DND-41 (cell line): Measurements from ENCODE around the gene SMR3B.

Experiments
- ATAC-seq: fragments of 200-7000 bp; cut with Tn5 transposase; 3 replicates; pipeline ENCODE4 v1.9.1; 2021; ENCODE audit warnings: low read depth; ENCODE audit not compliant: insufficient read depth
- DNase-seq: peaks from one replicate; pipeline ENCODE4 v3.0.0-alpha.2; 2020
- H2AFZ ChIP-seq: 2 replicates; pipeline ENCODE4 v1.6.0; 2012; ENCODE audit warnings: low read depth, low read length
- H3K27ac ChIP-seq: 2 replicates; pipeline ENCODE4 v1.5.1; 2012; ENCODE audit warnings: low read length, inconsistent platforms
- H3K27me3 ChIP-seq: fragments of 200-600 bp; sonication (generic); 2 replicates; pipeline ENCODE4 v1.6.0; 2012; ENCODE audit warnings: low read length, mild to moderate bottlenecking, inconsistent platforms; ENCODE audit not compliant: insufficient read depth, poor library complexity
- H3K36me3 ChIP-seq: 2 replicates; pipeline ENCODE4 v1.5.1; 2012; ENCODE audit warnings: low read length, inconsistent platforms; ENCODE audit not compliant: insufficient read depth
- H3K4me1 ChIP-seq: 2 replicates; pipeline ENCODE4 v1.5.1; 2012; ENCODE audit warnings: mild to moderate bottlenecking, low read length; ENCODE audit not compliant: insufficient read depth
- H3K4me2 ChIP-seq: 2 replicates; pipeline ENCODE4 v1.6.0; 2012; ENCODE audit warnings: mild to moderate bottlenecking, moderate library complexity, low read length, inconsistent platforms; ENCODE audit not compliant: insufficient read depth
- H3K4me3 ChIP-seq, 2 experiments: fragments of 200-600 bp in 1 of 2; shearing (Covaris generic) in 1 of 2; 2 replicates each; pipeline ENCODE4 v1.5.1; 2012 to 2016; ENCODE audit warnings: inconsistent platforms in 2 of 2, low read length in 2 of 2, mild to moderate bottlenecking in 2 of 2, low read depth in 1 of 2, moderate library complexity in 1 of 2
- H3K79me2 ChIP-seq: 2 replicates; pipeline ENCODE4 v1.6.0; 2012; ENCODE audit warnings: low read length, inconsistent platforms; ENCODE audit not compliant: insufficient read depth
- H3K9ac ChIP-seq: 2 replicates; pipeline ENCODE4 v1.6.0; 2012; ENCODE audit warnings: low read depth, mild to moderate bottlenecking, inconsistent platforms, low read length, moderate library complexity
- H3K9me3 ChIP-seq: 2 replicates; pipeline ENCODE4 v1.5.1; 2012; ENCODE audit warnings: low read length, moderate library complexity, mild to moderate bottlenecking, inconsistent platforms; ENCODE audit not compliant: insufficient read depth, severe bottlenecking
- H4K20me1 ChIP-seq: 2 replicates; pipeline ENCODE4 v1.6.0; 2012; ENCODE audit warnings: low read length; ENCODE audit not compliant: insufficient read depth
- EZH2 ChIP-seq: IDR thresholded peaks from 3 replicates; pipeline ENCODE4 v1.6.1; 2012; ENCODE audit warnings: borderline replicate concordance, low read depth, mild to moderate bottlenecking, moderate library complexity, low read length, inconsistent platforms; ENCODE audit not compliant: severe bottlenecking
- TF ChIP-seq, protein P1 (sequence below): IDR thresholded peaks from 2 replicates; pipeline ENCODE4 v1.5.1; 2012; ENCODE audit warnings: borderline replicate concordance, low read length, moderate library complexity, mild to moderate bottlenecking; ENCODE audit not compliant: poor library complexity, severe bottlenecking; ENCODE audit errors: extremely low read depth

Gene SMR3B

DNA sequence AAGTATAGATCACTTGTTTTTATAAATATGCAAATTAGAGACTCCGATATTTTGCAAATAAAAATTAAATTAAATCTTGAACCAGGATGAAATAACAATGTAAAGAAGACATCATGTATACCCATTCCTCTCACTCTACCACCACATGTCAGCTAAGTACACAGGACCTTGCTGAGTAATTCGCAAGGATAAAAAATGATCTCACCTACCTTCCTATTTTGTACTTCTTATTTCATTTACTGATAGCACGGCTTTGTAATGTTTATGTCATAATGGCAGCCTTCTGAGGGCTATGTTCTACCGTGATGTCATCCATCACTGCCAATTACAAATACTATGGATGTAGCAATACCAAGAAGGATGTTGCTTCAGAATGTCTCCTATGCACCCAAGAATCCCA is 10.9 kb upstream of the SMR3B start:
- Histone ChIP-seq H3K4me1 (no peaks in the 10 kb centered on the region), H3K9me3 (no peaks in the 10 kb centered on the region), H3K27ac (no peak overlapping the region), H2AFZ (no peak overlapping the region), H3K4me2 (no peak overlapping the region), H3K27me3 (no peaks in the 10 kb centered on the region), H3K9ac (no peak overlapping the region), H3K79me2 (no peaks in the 10 kb centered on the region), H3K4me3 (no peak overlapping the region), H3K36me3 (no peaks in the 10 kb centered on the region), H4K20me1 (no peaks in the 10 kb centered on the region)
- DNase-seq, result no peak
- no peak for ATAC-seq
- TF ChIP-seq EZH2, result no peak
- TF ChIP-seq, protein P1, sequence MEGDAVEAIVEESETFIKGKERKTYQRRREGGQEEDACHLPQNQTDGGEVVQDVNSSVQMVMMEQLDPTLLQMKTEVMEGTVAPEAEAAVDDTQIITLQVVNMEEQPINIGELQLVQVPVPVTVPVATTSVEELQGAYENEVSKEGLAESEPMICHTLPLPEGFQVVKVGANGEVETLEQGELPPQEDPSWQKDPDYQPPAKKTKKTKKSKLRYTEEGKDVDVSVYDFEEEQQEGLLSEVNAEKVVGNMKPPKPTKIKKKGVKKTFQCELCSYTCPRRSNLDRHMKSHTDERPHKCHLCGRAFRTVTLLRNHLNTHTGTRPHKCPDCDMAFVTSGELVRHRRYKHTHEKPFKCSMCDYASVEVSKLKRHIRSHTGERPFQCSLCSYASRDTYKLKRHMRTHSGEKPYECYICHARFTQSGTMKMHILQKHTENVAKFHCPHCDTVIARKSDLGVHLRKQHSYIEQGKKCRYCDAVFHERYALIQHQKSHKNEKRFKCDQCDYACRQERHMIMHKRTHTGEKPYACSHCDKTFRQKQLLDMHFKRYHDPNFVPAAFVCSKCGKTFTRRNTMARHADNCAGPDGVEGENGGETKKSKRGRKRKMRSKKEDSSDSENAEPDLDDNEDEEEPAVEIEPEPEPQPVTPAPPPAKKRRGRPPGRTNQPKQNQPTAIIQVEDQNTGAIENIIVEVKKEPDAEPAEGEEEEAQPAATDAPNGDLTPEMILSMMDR, result no peak

DNA sequence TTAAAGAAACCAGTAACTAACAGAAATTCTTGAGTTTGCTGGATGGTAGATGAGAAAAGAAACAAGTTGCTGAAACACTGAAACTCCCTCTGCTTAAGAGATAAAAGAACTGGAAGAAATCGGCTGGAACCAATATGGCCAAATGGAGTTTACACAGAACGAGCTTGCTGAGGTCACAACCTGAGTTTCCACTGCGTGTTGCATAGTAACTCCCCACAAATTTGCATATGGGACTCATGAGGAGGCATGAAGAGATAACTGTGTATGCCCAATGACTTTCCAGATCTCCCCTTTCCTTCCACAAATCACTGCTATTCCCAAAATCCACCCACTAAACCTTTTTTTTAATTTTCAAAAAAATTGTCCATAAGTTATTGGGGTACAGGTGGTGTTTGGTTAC is 10.2 kb upstream of the SMR3B start:
- Histone ChIP-seq H3K27ac (no peak overlapping the region), H3K36me3 (no peaks in the 10 kb centered on the region), H3K4me3 (no peak overlapping the region), H4K20me1 (no peaks in the 10 kb centered on the region), H3K79me2 (no peaks in the 10 kb centered on the region), H3K4me2 (no peak overlapping the region), H3K9me3 (no peaks in the 10 kb centered on the region), H2AFZ (no peak overlapping the region), H3K27me3 (no peaks in the 10 kb centered on the region), H3K4me1 (no peaks in the 10 kb centered on the region), H3K9ac (no peak overlapping the region)
- no peak for DNase-seq
- ATAC-seq, result no peak
- TF ChIP-seq, protein P1, result no peak
- TF ChIP-seq EZH2, result no peak

DNA sequence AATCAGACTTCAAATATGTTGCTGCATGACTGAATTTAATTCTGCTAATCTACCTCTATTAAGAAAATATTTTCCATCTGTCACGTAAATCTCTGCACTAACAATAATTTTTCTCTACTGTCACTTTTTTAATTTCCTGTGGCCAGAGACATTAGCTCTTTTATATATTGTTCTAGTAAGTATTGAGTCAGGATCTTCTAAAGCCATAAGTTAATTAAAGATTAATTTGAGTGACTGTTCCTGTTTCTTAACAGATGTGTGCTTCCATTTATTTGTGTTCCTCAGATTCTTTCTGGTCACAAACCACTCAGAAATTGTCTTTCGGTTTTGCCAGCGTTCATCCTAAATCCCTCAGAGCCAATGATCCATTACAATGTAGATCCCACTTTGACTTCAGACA is 2.4 kb upstream of the SMR3B start:
- Histone ChIP-seq H3K36me3 (no peaks in the 10 kb centered on the region), H3K27ac (no peak overlapping the region), H3K4me2 (no peak overlapping the region), H3K27me3 (no peaks in the 10 kb centered on the region), H3K4me3 (no peak overlapping the region), H3K9me3 (no peaks in the 10 kb centered on the region), H3K9ac (no peak overlapping the region), H2AFZ (no peak overlapping the region), H3K4me1 (no peaks in the 10 kb centered on the region), H3K79me2 (no peaks in the 10 kb centered on the region), H4K20me1 (no peaks in the 10 kb centered on the region)
- ATAC-seq, result no peak
- no peak for DNase-seq
- TF ChIP-seq, protein P1, result no peak
- TF ChIP-seq EZH2, result no peak
